Ammon's horn (tissue), 1 donor: ENCODE results near the gene TMEM271.

Experiments used
- DNase-seq: peaks from one replicate; pipeline ENCODE4 v3.0.0-alpha.2; 2016; ENCODE audit warnings: low spot score

The TMEM271 gene

GRCh38 chr4:533318-534100 is 42.6 kb downstream of the TMEM271 start:
- DNase-seq = no peak

GRCh38 chr4:532588-533317 is 43.3 kb downstream of the TMEM271 start:
- no peak for DNase-seq

GRCh38 chr4:531721-532565 is 44.2 kb downstream of the TMEM271 start:
- DNase-seq = no peak

- no peak for DNase-seq
These were observed 45.0 kb downstream of the TMEM271 start for GRCh38 chr4:531076-531475.

- DNase-seq = no peak
These were observed 45.9 kb downstream of the TMEM271 start for GRCh38 chr4:530017-530781.

GRCh38 chr4:529563-529962 is 46.5 kb downstream of the TMEM271 start:
- DNase-seq = no peak

- no peak for DNase-seq
These were observed 47.3 kb downstream of the TMEM271 start for GRCh38 chr4:528835-529234.

GRCh38 chr4:528296-528695 is 47.8 kb downstream of the TMEM271 start:
- DNase-seq = no peak

- DNase-seq = no peak
These were observed 49.1 kb downstream of the TMEM271 start for GRCh38 chr4:526971-527460.

GRCh38 chr4:526189-526909 is 49.7 kb downstream of the TMEM271 start:
- DNase-seq = no peak

- no peak for DNase-seq
These were observed 50.4 kb downstream of the TMEM271 start for GRCh38 chr4:525660-526059.

- DNase-seq = no peak
These were observed 51.9 kb downstream of the TMEM271 start for GRCh38 chr4:524196-524595.
